Effector CD4-positive, alpha-beta T cell (primary cell): ENCODE measurements around the gene PNMA1.

Experiments
- DNase-seq: peaks from one replicate; pipeline ENCODE4 v3.0.0-alpha.2; 2020

PNMA1 gene

DNA sequence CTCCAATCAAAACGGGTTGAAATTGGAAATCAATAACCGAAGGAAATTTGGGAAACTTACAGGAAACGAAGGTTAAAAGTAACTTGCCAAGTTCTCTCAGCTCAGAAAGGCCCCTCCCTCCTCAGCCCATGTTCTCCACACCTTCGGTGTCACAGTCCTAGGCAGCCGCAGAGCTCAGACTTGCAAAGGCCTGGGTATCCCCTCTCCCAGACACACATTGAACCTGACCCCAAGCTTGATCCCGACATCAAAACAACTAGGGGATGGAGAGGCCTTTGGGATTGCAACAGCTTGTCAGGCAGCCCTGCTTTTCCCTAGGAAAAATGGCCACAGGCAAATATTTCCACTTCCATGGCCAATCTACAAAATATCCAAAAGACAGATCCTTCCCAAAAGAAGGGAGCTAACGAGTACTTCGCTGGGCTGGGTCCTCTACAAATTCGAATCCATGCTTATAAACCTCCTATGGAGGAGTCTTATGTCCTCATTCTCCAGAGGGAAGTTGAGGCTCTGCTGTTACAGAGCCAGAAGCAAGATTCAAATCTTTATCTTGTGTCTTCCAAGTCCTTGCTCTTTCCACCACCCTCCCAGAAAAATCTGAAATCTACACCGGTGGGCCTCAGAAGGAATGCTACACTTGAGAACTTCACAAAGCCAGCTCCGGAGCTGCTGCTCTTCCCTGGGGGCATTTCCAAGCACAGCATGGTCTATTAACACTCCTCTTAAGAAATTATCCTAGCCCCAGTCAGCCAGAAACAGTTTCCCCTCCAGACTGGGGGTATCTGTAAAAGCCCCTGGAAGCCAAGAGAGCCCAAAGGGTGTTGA, 35.7 kb upstream of the PNMA1 start:
- DNase-seq, result no peak

DNA sequence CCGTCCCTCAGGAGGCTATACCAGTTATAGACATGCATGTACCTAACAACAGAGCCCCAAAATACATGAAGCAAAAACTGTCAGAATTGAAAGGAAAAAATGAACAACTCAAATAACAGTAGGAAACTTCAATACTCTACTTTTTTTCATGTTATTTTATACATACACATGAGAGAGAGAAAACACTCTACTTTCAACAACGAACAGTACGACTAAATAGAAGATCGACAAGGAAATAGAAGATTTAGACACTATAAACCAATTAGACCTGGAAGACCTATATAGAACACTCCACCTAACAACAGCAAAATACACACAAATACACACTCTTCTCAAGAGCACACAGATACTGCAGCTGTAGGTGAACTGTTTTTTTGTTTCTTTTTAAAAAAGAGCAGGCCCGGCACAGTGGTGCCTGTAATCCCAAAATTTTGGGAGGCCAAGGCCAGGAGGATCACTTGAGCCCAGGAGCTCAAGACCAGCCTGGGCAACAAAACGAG, 34.7 kb upstream of the PNMA1 start:
- DNase-seq, result no peak

- no peak for DNase-seq
Measured at GRCh38 chr14:73747379-73748211, 33.4 kb upstream of the PNMA1 start.

DNA sequence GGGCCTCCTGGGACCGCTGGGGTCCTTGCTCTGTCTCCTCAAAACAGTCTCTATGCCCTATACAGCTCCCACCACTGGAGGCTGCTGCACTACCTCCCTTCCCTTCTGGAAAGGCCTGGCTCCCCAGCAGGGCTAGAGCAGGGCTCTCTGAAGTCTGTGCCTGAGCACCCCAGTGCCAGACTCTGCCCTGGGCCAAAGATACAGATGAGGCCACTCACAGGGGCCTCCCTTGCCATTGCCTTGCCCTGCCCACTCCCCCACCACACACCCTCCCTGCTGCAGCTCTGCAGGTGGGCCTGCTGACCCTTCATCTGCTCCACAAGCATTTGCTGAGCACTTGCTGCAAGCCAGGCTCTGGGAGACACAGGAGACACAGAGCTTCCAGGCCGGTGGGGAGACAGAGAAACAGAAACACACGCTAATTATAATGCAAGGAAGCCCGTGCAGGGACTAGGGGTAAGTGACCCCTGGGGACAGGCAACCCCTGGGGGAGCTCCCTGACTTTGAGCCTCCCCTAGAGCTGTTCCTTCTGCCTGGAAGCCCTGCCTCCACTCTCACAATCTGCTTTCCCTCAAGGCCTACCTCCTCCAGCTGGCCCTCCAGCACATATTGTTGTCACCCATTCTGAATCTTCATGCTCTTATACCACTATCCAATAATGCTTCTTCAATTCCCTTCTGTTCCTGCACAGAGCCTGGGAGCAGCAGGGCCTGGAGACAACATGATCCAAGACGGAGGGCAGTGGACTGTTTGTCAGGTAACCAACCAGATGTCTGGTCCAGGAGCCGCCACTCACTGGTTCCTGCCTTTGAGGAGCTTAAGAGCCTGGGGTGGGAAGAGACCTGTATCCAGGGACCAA, 32.6 kb upstream of the PNMA1 start:
- no peak for DNase-seq

- DNase-seq, result no peak
Measured at GRCh38 chr14:73745571-73746519, 31.7 kb upstream of the PNMA1 start.

- DNase-seq, result no peak
Measured at GRCh38 chr14:73744874-73745529, 30.8 kb upstream of the PNMA1 start.

- no peak for DNase-seq
Measured at GRCh38 chr14:73744175-73744867, 30.1 kb upstream of the PNMA1 start.

DNA sequence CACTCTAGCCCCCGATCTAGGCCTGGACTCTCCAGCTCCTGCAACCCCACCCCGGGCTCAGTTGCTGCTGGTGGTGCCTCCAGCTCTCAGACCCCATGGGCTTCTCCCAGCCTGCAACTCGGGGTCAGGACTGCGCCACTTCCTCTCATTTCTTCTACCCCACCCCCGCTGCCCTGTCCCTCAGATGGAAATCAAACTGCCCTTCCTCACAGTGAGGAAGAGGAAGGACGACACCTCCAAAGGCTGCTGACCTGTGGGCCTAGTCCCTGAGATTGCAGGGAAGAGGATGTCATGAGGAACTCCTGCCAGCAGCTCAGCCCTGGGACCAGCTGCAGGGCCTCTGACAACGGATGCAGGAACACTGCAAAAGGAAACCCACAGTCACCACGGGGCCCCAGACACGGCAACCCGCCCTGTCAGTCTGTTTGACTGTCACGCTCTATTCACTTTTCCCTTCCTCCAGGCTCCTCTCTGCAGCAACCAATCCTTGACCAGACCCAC, 29.3 kb upstream of the PNMA1 start:
- DNase-seq, result peak; percentile 41

- DNase-seq, result no peak
Measured at GRCh38 chr14:73742520-73743238, 28.5 kb upstream of the PNMA1 start.

DNA sequence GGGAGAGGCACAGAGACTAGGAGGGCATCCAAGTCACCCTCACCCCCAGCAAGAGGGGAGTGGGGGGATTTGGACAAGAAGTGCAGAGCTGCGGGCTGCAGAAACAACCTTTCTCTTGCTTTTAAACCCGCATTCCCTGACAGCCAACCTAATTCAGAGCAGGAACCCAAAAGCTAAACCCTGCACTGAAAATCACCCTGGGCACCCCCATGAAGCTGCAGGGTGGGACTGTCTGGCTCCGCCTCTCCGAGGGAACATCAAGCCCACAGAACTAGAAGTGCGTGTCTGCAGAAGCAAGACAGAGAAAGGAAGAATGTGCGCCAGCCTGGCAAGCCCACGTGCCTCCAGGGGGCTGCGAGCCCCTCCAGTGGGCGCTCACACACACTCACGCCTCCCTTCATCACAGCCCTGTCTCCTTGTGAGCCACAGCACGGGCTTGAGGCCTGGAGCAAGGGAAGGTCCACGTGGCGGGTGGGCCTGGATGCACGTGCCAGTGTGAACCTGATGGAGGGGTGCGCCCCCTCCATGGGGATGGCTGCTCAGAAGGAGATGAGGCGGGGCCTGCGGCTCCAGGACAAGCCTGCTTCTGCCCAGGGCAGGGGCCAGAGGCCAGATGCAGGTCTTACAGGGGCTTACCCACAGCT, 27.8 kb upstream of the PNMA1 start:
- no peak for DNase-seq

DNA sequence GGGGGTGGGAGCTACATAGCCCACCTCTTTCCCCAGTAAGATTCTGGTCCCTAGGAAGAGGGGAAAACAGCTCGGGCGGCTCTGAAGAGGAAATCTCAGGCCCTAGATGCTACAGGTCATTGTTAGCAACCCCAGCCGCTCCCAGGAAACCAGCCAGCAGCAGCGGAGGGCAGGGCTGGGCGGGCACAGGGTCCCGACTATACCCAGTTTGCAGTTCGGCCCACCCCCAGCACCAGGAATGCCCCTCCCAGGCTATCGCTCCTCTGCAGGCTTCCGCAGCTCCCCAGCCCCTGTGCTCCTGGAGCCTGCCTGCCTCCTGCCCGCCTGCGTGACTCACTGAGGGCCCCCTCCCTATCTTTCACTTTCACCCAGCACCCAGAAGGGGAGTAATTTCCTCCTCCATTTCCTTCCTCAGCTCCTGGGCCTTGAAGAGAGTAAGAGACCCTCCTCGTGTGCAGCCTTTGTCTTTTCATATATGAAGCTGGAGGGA, 27.2 kb upstream of the PNMA1 start:
- peak; percentile 67 for DNase-seq

GRCh38 chr14:73740618-73741326, 26.6 kb upstream of the PNMA1 start:
- no peak for DNase-seq

GRCh38 chr14:73739899-73740617, 25.9 kb upstream of the PNMA1 start:
- no peak for DNase-seq

GRCh38 chr14:73739174-73739898, 25.2 kb upstream of the PNMA1 start:
- no peak for DNase-seq

- DNase-seq, result no peak
Measured at GRCh38 chr14:73738518-73739173, 24.5 kb upstream of the PNMA1 start.

- DNase-seq, result no peak
Measured at GRCh38 chr14:73736842-73737241, 22.7 kb upstream of the PNMA1 start.
